A549 treated with AZD9567 at 1 μM for 4 hours (cell line): ENCODE measurements around the gene CTSA. TPM values are rescaled to one million over a fixed set of nuclear protein-coding genes. Genes with fewer than 3 reads are reported as not detected.

Experiments used
- total RNA-seq: library from RNA; stranded (reverse); fragments of 200-300 nt; extraction: Qiagen RNA extraction; gene quantifications from 5 replicates; pipeline ENCODE4 v1.2.3, GENCODE V29; 2022; ENCODE audit not compliant: insufficient read depth

Gene CTSA
- 102 to 120 TPM (median 111 TPM) in 5 replicates for total RNA-seq

GRCh38 chr20:45890985-45891983, at the start of gene CTSA, which contains the start of gene NEURL2:
CTSA (plus strand) TSS chr20:45891335; CDS start chr20:45891569, 234 bp downstream.
NEURL2 (minus strand) TSS chr20:45891208; CDS start chr20:45890991, 217 bp downstream.

GRCh38 chr20:45857114-45857881, 33.8 kb upstream of the CTSA start, which contains the start of the genes ACOT8 and ZSWIM3:
ACOT8 (minus strand) TSS chr20:45857392; CDS start chr20:45857315, 77 bp downstream.
ZSWIM3 (plus strand) TSS chr20:45857614; CDS start chr20:45857826, 212 bp downstream.

GRCh38 chr20:45880988-45881788, 9.9 kb upstream of the CTSA start, which contains the start of gene ZSWIM1:
ZSWIM1 (plus strand) TSS chr20:45881227; CDS start chr20:45882593, 1,366 bp downstream.

GRCh38 chr20:45887346-45887715, 3.8 kb upstream of the CTSA start, which contains the start of gene SPATA25:
SPATA25 (minus strand) TSS chr20:45887622; CDS start chr20:45887590, 32 bp downstream.

GRCh38 chr20:45911486-45912343, 20.6 kb downstream of the CTSA start, which contains the start of gene PLTP:
PLTP (minus strand) TSS chr20:45912155; CDS start chr20:45911452, 703 bp downstream.

GRCh38 chr20:45934586-45935415, 43.7 kb downstream of the CTSA start, which contains the start of gene PCIF1:
PCIF1 (plus strand) TSS chr20:45934683; CDS start chr20:45939000, 4,317 bp downstream.

Other genes starting within 250 kb of the CTSA start
- not detected in 5 replicates for gene WFDC11, start 221.1 kb upstream of the CTSA start, total RNA-seq
- gene WFDC13, start 189.3 kb upstream of the CTSA start, total RNA-seq: not detected in 5 replicates
- gene WFDC10B, start 186.3 kb upstream of the CTSA start, total RNA-seq: not detected in 5 replicates
- not detected in 5 replicates for gene SPINT4, start 169.0 kb upstream of the CTSA start, total RNA-seq
- gene WFDC3, start 99.5 kb upstream of the CTSA start, total RNA-seq: 0.16 to 0.23 TPM in 2 of 5 replicates, not detected in the others
- gene DNTTIP1, start 99.4 kb upstream of the CTSA start, total RNA-seq: 33.3 to 36.6 TPM (median 36.0 TPM) in 5 replicates
- 218 to 237 TPM (median 227 TPM) in 5 replicates for gene UBE2C, start 78.7 kb upstream of the CTSA start, total RNA-seq
- gene TNNC2, start 64.0 kb upstream of the CTSA start, total RNA-seq: 0.13 to 0.29 TPM (median 0.22 TPM) in 3 of 5 replicates, not detected in the others
- 9.4 to 11.1 TPM (median 10.3 TPM) in 5 replicates for gene SNX21, start 57.5 kb upstream of the CTSA start, total RNA-seq
- gene ACOT8, start 33.9 kb upstream of the CTSA start, total RNA-seq: 14.3 to 20.5 TPM (median 19.4 TPM) in 5 replicates
- gene ZSWIM3, start 33.7 kb upstream of the CTSA start, total RNA-seq: 1.4 to 3.3 TPM (median 1.5 TPM) in 5 replicates
- gene ZSWIM1, start 10.1 kb upstream of the CTSA start, total RNA-seq: 5.2 to 8.3 TPM (median 5.8 TPM) in 5 replicates
- gene SPATA25, start 3.7 kb upstream of the CTSA start, total RNA-seq: 0.22 to 0.46 TPM (median 0.36 TPM) in 4 of 5 replicates, not detected in the other
- 0.95 to 1.3 TPM (median 1.1 TPM) in 4 of 5 replicates, not detected in the other for gene NEURL2, start 127 bp upstream of the CTSA start, total RNA-seq
- 1.6 to 1.9 TPM (median 1.7 TPM) in 4 of 5 replicates, not detected in the other for gene PLTP, start 20.8 kb downstream of the CTSA start, total RNA-seq
- 36.5 to 38.0 TPM (median 37.0 TPM) in 5 replicates for gene PCIF1, start 43.3 kb downstream of the CTSA start, total RNA-seq
- gene ZNF335, start 80.9 kb downstream of the CTSA start, total RNA-seq: 8.3 to 9.8 TPM (median 9.5 TPM) in 5 replicates
- 0.33 to 0.62 TPM (median 0.40 TPM) in 4 of 5 replicates, not detected in the other for gene MMP9, start 117.6 kb downstream of the CTSA start, total RNA-seq
- 8.8 to 19.1 TPM (median 13.8 TPM) in 5 replicates for gene SLC12A5, start 137.9 kb downstream of the CTSA start, total RNA-seq
- 22.8 to 27.7 TPM (median 23.1 TPM) in 5 replicates for gene NCOA5, start 198.6 kb downstream of the CTSA start, total RNA-seq
- 4.1 to 6.3 TPM (median 4.7 TPM) in 5 replicates for gene CD40, start 227.0 kb downstream of the CTSA start, total RNA-seq